NB4 (cell line): ENCODE measurements around the gene CDC42BPA.
"Not testable (repeated sequence)": the region's sequence is repeated elsewhere in the genome, so short reads cannot be mapped to it uniquely, and the experiment has no call there.

Source experiments
- DNase-seq: peaks from one replicate; pipeline ENCODE4 v3.0.0; 2010; ENCODE audit warnings: low read depth
- H3K4me3 ChIP-seq: one replicate; pipeline ENCODE4 v1.5.1; 2011; ENCODE audit warnings: mild to moderate bottlenecking, low read depth, low read length, moderate library complexity
- CTCF ChIP-seq: IDR thresholded peaks from one replicate; pipeline ENCODE4 v1.5.1; 2012; ENCODE audit warnings: low read depth, low read length
- MAX ChIP-seq: IDR thresholded peaks from 2 replicates; pipeline ENCODE4 v1.6.1; 2011; ENCODE audit warnings: low read depth, low read length
- MYC ChIP-seq: IDR thresholded peaks from 2 replicates; pipeline ENCODE4 v1.6.1; 2011; ENCODE audit warnings: low read depth, low read length
- POLR2A ChIP-seq: IDR thresholded peaks from 2 replicates; pipeline ENCODE4 v1.6.1; 2011; ENCODE audit warnings: mild to moderate bottlenecking; ENCODE audit not compliant: insufficient read length; ENCODE audit errors: extremely low read depth

Gene CDC42BPA

GRCh38 chr1:227234998-227235405 is 83.3 kb downstream of the CDC42BPA start:
- no peak overlapping the region for H3K4me3 ChIP-seq
- peak; percentile 77 for DNase-seq
- TF ChIP-seq MAX (no peak), MYC (no peak), POLR2A (no peak), CTCF (peak; percentile 63)

- DNase-seq, H3K4me3 ChIP-seq: not testable (repeated sequence)
These were observed 87.2 kb downstream of the CDC42BPA start for GRCh38 chr1:227231128-227231527.

GRCh38 chr1:227228201-227228600 is 90.1 kb downstream of the CDC42BPA start:
- no peak for DNase-seq
- TF ChIP-seq POLR2A (no peak), MYC (no peak)
- no peak overlapping the region for H3K4me3 ChIP-seq

- no peak overlapping the region for H3K4me3 ChIP-seq
- DNase-seq: no peak
- TF ChIP-seq POLR2A (no peak), CTCF (no peak), MAX (no peak), MYC (no peak)
These were observed 90.5 kb downstream of the CDC42BPA start for GRCh38 chr1:227227761-227228160.

- H3K4me3 ChIP-seq: no peak overlapping the region
- DNase-seq: peak; percentile 81
- TF ChIP-seq CTCF (no peak), MAX (no peak), MYC (no peak), POLR2A (no peak)
These were observed 92.5 kb downstream of the CDC42BPA start for GRCh38 chr1:227225715-227226346.

GRCh38 chr1:227223171-227223806 is 95.0 kb downstream of the CDC42BPA start:
- H3K4me3 ChIP-seq: no peak overlapping the region
- peak; percentile 22 for DNase-seq
- TF ChIP-seq CTCF (no peak), MAX (no peak), POLR2A (no peak), MYC (no peak)

- no peak for DNase-seq
- no peak overlapping the region for H3K4me3 ChIP-seq
- TF ChIP-seq MYC (no peak), POLR2A (no peak), MAX (no peak), CTCF (no peak)
These were observed 98.5 kb downstream of the CDC42BPA start for GRCh38 chr1:227219715-227220292.
